K562 (cell line): ENCODE measurements around the gene SOX2. TPM values are rescaled to one million over a fixed set of nuclear protein-coding genes. Genes with fewer than 3 reads are reported as not detected.

Experiments
- ATAC-seq: fragments of 200-7000 bp; cut with Tn5 transposase; 3 replicates; pipeline ENCODE4 v1.9.1; 2020; ENCODE audit warnings: moderate library complexity
- BruUV-seq: library from RNA; stranded (reverse); fragments of 400-500 nt; replicated peaks from 2 replicates; lab custom pipeline; 2021; lab: Mats Ljungman, UMichigan
- CTCF ChIA-PET: fragments of 300-600 bp; formaldehyde crosslinking; extraction: SDS; loops from one replicate; lab custom pipeline; 2021; ENCODE audit warnings: low intra/inter-chr PET ratio; lab: Yijun Ruan, JAX
- POLR2A ChIA-PET: fragments of 300-600, 350-650 bp; sonication (Branson Sonifier 250); formaldehyde crosslinking; extraction: SDS; loops from one replicate; lab custom pipeline; 2021; ENCODE audit warnings: antibody characterized with exemption, inconsistent platforms; lab: Yijun Ruan, JAX
- DNase-seq, 4 experiments: peaks; one replicate each; pipeline versions ENCODE4 v3.0.0 to v3.0.0-alpha.2; 2011 to 2018; ENCODE audit warnings: low spot score in 3 of 4, mixed read lengths in 3 of 4; ENCODE audit errors: extremely low read depth in 1 of 4
- FAIRE-seq: peaks from 2 replicates; lab custom pipeline; 2011; peaks lifted over from hg19 to GRCh38; lab: Jason Lieb, UNC
- H2AFZ ChIP-seq: 2 replicates; pipeline ENCODE4 v1.6.0; 2011; ENCODE audit warnings: low read depth, low read length, control low read depth, inconsistent platforms
- H3K27ac ChIP-seq: fragments of 200-600 bp; 3 replicates; pipeline ENCODE4 v1.8.0; 2011; ENCODE audit warnings: low read depth, mild to moderate bottlenecking, control low read depth, inconsistent platforms, low read length, moderate library complexity, mixed read lengths; ENCODE audit errors: extremely low read depth
- H3K27me3 ChIP-seq, 2 experiments: fragments of 300-600 bp in 1 of 2; 2 replicates in 1 of 2; 3 replicates in 1 of 2; pipeline versions ENCODE4 v1.6.0 to v1.8.0; 2011; ENCODE audit warnings: inconsistent platforms in 2 of 2, low read length in 2 of 2, mild to moderate bottlenecking in 1 of 2, mixed read lengths in 1 of 2, moderate library complexity in 1 of 2; ENCODE audit not compliant: control insufficient read depth in 2 of 2, insufficient read depth in 2 of 2
- H3K36me3 ChIP-seq: fragments of 300-600 bp; 3 replicates; pipeline ENCODE4 v1.8.0; 2011; ENCODE audit warnings: mild to moderate bottlenecking, low read length, inconsistent platforms; ENCODE audit not compliant: control insufficient read depth, insufficient read depth
- H3K4me1 ChIP-seq, 2 experiments: fragments of 200-600 bp in 1 of 2; replicated peaks in 1 of 2; 2 replicates in 1 of 2; 3 replicates in 1 of 2; pipeline versions ENCODE4 v1.5.1 to v1.8.0; 2011; ENCODE audit warnings: inconsistent platforms in 2 of 2, low read length in 2 of 2, mild to moderate bottlenecking in 1 of 2, mixed read lengths in 1 of 2, moderate library complexity in 1 of 2; ENCODE audit not compliant: control insufficient read depth in 2 of 2, insufficient read depth in 2 of 2
- H3K4me2 ChIP-seq: 2 replicates; pipeline ENCODE4 v1.6.1; 2011; ENCODE audit warnings: low read length, control low read depth, inconsistent platforms, mixed read lengths; ENCODE audit not compliant: insufficient read depth
- H3K4me3 ChIP-seq: fragments of 200-600 bp; sonication (generic), shearing (Covaris generic); 2 replicates; pipeline ENCODE4 v1.5.1; 2016; ENCODE audit warnings: control low read depth, inconsistent platforms
- H3K79me2 ChIP-seq: fragments of 200-600 bp; 3 replicates; pipeline ENCODE4 v1.8.0; 2011; ENCODE audit warnings: low read length, inconsistent platforms; ENCODE audit not compliant: control insufficient read depth, insufficient read depth
- H3K9ac ChIP-seq, 2 experiments: 2 replicates each; pipeline versions ENCODE4 v1.6.0 to v1.6.1; 2011; ENCODE audit warnings: low read depth in 2 of 2, low read length in 2 of 2, control low read depth in 1 of 2, inconsistent platforms in 1 of 2, mild to moderate bottlenecking in 1 of 2, mixed read lengths in 1 of 2; ENCODE audit not compliant: insufficient read depth in 1 of 2
- H3K9me1 ChIP-seq: one replicate; pipeline ENCODE4 v1.6.0; 2011; ENCODE audit warnings: inconsistent platforms, mild to moderate bottlenecking, low read length, moderate library complexity; ENCODE audit not compliant: control insufficient read depth, insufficient read depth
- H3K9me3 ChIP-seq: replicated peaks from 2 replicates; pipeline ENCODE4 v1.5.1; 2011; ENCODE audit warnings: low read depth, low read length, inconsistent platforms; ENCODE audit not compliant: control insufficient read depth, insufficient read depth
- H4K20me1 ChIP-seq: replicated peaks from 2 replicates; pipeline ENCODE4 v1.6.1; 2011; ENCODE audit warnings: low read length, inconsistent platforms, mixed read lengths; ENCODE audit not compliant: control insufficient read depth, insufficient read depth
- ATF1 ChIP-seq, 2 experiments: fragments of 450-650 bp in 1 of 2; IDR thresholded peaks; 2 replicates each; pipeline ENCODE4 v1.6.1; 2016; ENCODE audit warnings: missing compliant biosample characterization in 1 of 2, missing genetic modification characterization in 1 of 2
- DEAF1 ChIP-seq: fragments of 450-650 bp; formaldehyde crosslinking; IDR thresholded peaks from 2 replicates; pipeline ENCODE4 v1.4.0; 2020; ENCODE audit warnings: mild to moderate bottlenecking, moderate library complexity
- HINFP ChIP-seq: fragments of 450-650 bp; conservative IDR thresholded peaks from 2 replicates; pipeline ENCODE4 v1.6.1; 2016; ENCODE audit warnings: missing genetic modification characterization, low read depth, mild to moderate bottlenecking, control low read depth, missing compliant biosample characterization
- REST ChIP-seq, 2 experiments: fragments of 450-650 bp; formaldehyde crosslinking in 1 of 2; IDR thresholded peaks; 2 replicates each; pipeline versions ENCODE4 v1.4.0 to v1.6.1; 2014 to 2020; ENCODE audit warnings: mild to moderate bottlenecking in 2 of 2, borderline replicate concordance in 1 of 2, low read depth in 1 of 2
- SMC3 ChIP-seq: conservative IDR thresholded peaks from 2 replicates; pipeline ENCODE4 v1.6.1; 2011; ENCODE audit warnings: low read depth, low read length, improper control_type of control experiment; ENCODE audit not compliant: insufficient read depth
- XRCC4 ChIP-seq: IDR thresholded peaks from one replicate; pipeline ENCODE4 v1.6.1; 2011; ENCODE audit not compliant: insufficient read depth, insufficient read length; ENCODE audit errors: extremely low read depth
- ZNF384 ChIP-seq: IDR thresholded peaks from 2 replicates; pipeline ENCODE4 v1.6.1; 2012; ENCODE audit warnings: low read depth, low read length, improper control_type of control experiment
- WGBS: fragments of 100-300 bp; shearing (Covaris generic); methylation state at CpG from one replicate; pipeline ENCODE4 v1.1.6; 2016; ENCODE audit warnings: low coverage, mixed read lengths; ENCODE audit not compliant: insufficient coverage; ENCODE audit errors: missing lambda C conversion rate; 5-methylcytosine and 5-hydroxymethylcytosine counted together
- in situ Hi-C: fragments of 300-500 bp; cut with MboI; formaldehyde crosslinking; loops from 4 replicates; pipeline ENCODE4 v1.15.0; 2018; ENCODE audit warnings: inconsistent platforms, mixed read lengths
- intact Hi-C: fragments of 100-400 bp; cut with micrococcal nuclease; formaldehyde crosslinking; loops from 2 replicates; pipeline ENCODE4 v1.14.2; 2022
- polyA plus RNA-seq, 8 experiments: library from polyadenylated mRNA; depleted of rRNA in 4 of 8; stranded (reverse) in 5 of 8; unstranded in 3 of 8; fragments of >200 nt; fragmentation: Nextera tagmentation in 2 of 8; fragmentation: Illumina TruSeq in 1 of 8; extraction: Ambion mirVana in 2 of 8; extraction: Trizol in 1 of 8; gene quantifications; 2 replicates each; pipeline versions ENCODE4 v1.2.1 to v1.2.3, GENCODE V29; 2011 to 2014; ENCODE audit warnings: inconsistent platforms in 1 of 8, missing spikeins in 1 of 8
- total RNA-seq, 7 experiments: library from RNA; depleted of rRNA in 6 of 7; stranded (reverse); fragments of >200 nt in 6 of 7; fragmentation: Illumina TruSeq in 2 of 7; extraction: Trizol in 2 of 7; gene quantifications; 2 replicates each; pipeline versions ENCODE4 v1.2.1 to v1.2.3, GENCODE V29; 2011 to 2021; ENCODE audit warnings: low replicate concordance in 1 of 7

The SOX2 gene
- total and polyA plus RNA-seq, 9 of the 15 experiments (the other 6 are each of a cell fraction or from before 2014, with no cell fraction given), result 0.07 TPM; not detected in 8

GRCh38 chr3:181709537-181710279 lies 2.0 kb upstream of the SOX2 start:
- Histone ChIP-seq H2AFZ (no peak overlapping the region), H3K27ac (no peak overlapping the region), H3K36me3 (no peaks in the 10 kb centered on the region), H3K4me2 (no peak overlapping the region), H3K9ac (no peak overlapping the region), H4K20me1 (no peaks in the 10 kb centered on the region; the same call in 1 of the 2 replicates), H3K27me3 (peaks cover 2 to 16% of the 10 kb centered on the region in 2 experiments; a peak in 3 of 5 replicates), H3K4me3 (no peak overlapping the region), H3K4me1 (peaks cover 0 to 4% of the 10 kb centered on the region in 2 experiments; a peak in 2 of 5 replicates), H3K9me3 (no peaks in the 10 kb centered on the region), H3K79me2 (no peaks in the 10 kb centered on the region), H3K9me1 (no peaks in the 10 kb centered on the region)
- FAIRE-seq (peak; percentile 80), DNase-seq (peak; percentile 51 to 72 (median 56)), ATAC-seq (peak; percentile 82)
- POLR2A ChIA-PET, result no interaction called here
- BruUV-seq, result no TSS peak
- intact Hi-C loops, result loop anchor here (1.0 to 10.0 kb wide), 6 partner anchors 185 to 974 kb away; partner anchors contain the start of gene FXR1
- CTCF ChIA-PET, result interaction anchor here (0.7 to 2.3 kb wide), 4 partner anchors 9 to 973 kb away, joined by 4 to 11 read pairs (median 5); no protein-coding TSS in a partner anchor
- WGBS, result under 1% methylated on average over 16 of the region's 16 CpGs
- in situ Hi-C loops, result loop anchor here (10.0 kb wide), 2 partner anchors 905 to 975 kb away; no protein-coding TSS in a partner anchor
- TF ChIP-seq REST (IDR thresholded peaks at IDR 0.05; ENCODE audit: borderline replicate concordance), result peak; percentile 65; the same call in 1 of the 2 replicates
- no peak for TF ChIP-seq REST (CRISPR knock-in tag; IDR thresholded peaks at IDR 0.05; ENCODE audit: low read depth)
- peak; percentile 19; the same call in 1 of the 2 replicates for TF ChIP-seq ZNF384
- no peak for TF ChIP-seq XRCC4
- TF ChIP-seq SMC3, result peak; percentile 58
- TF ChIP-seq HINFP (tag), result no peak
- 0 out of 2 replicates have a peak, but pooled peaks have one; percentile 32 for TF ChIP-seq DEAF1
- TF ChIP-seq ATF1 (CRISPR knock-in tag; IDR thresholded peaks at IDR 0.05), result no peak
- no peak for TF ChIP-seq ATF1 (tag; IDR thresholded peaks at IDR 0.05)
